SU-DHL-6 (cell line): Measurements from ENCODE around the gene NEU1.

Source experiments
- H2AFZ ChIP-seq: fragments of 200-600 bp; sonication (generic); 2 replicates; pipeline ENCODE4 v1.6.1; 2014; ENCODE audit warnings: low read depth, mild to moderate bottlenecking, moderate library complexity, mixed read lengths, antibody characterized with exemption, low read length; ENCODE audit not compliant: severe bottlenecking
- H3F3A ChIP-seq: fragments of 200-600 bp; shearing (Covaris generic); 2 replicates; pipeline ENCODE4 v1.6.0; 2016; ENCODE audit warnings: antibody characterized with exemption, mild to moderate bottlenecking; ENCODE audit not compliant: insufficient read depth
- H3K27ac ChIP-seq: fragments of 200-600 bp; sonication (generic); 2 replicates; pipeline ENCODE4 v1.5.1; 2016; ENCODE audit warnings: low read depth, mild to moderate bottlenecking, low read length, moderate library complexity, mixed read lengths
- H3K27me3 ChIP-seq: fragments of 200-600 bp; sonication (generic), shearing (Covaris generic); 2 replicates; pipeline ENCODE4 v1.6.0; 2014; ENCODE audit warnings: mild to moderate bottlenecking, low read length
- H3K36me3 ChIP-seq: fragments of 200-600 bp; sonication (generic); 2 replicates; pipeline ENCODE4 v1.6.1; 2014; ENCODE audit warnings: mild to moderate bottlenecking, low read length, mixed read lengths
- H3K4me2 ChIP-seq: fragments of 300-600, 200-600 bp; shearing (Covaris generic), sonication (generic); 2 replicates; pipeline ENCODE4 v1.6.0; 2014; ENCODE audit warnings: low read length, low read depth, mild to moderate bottlenecking; ENCODE audit not compliant: poor library complexity, severe bottlenecking
- H3K4me3 ChIP-seq: fragments of 200-600 bp; sonication (generic); 2 replicates; pipeline ENCODE4 v1.5.1; 2014; ENCODE audit warnings: antibody characterized with exemption, low read length, mild to moderate bottlenecking, mixed read lengths; ENCODE audit not compliant: insufficient read depth, poor library complexity, severe bottlenecking
- H3K79me2 ChIP-seq: fragments of 200-600 bp; sonication (generic); 2 replicates; pipeline ENCODE4 v1.6.1; 2014; ENCODE audit warnings: mild to moderate bottlenecking, low read length, moderate library complexity; ENCODE audit not compliant: insufficient read depth
- H3K9ac ChIP-seq: fragments of 200-600 bp; sonication (generic); 2 replicates; pipeline ENCODE4 v1.7.0; 2014; ENCODE audit warnings: mild to moderate bottlenecking, low read length
- H3K9me2 ChIP-seq: fragments of 200-600 bp; sonication (generic); replicated peaks from 2 replicates; pipeline ENCODE4 v1.6.1; 2014; ENCODE audit warnings: low read length; ENCODE audit not compliant: insufficient read depth
- H3K9me3 ChIP-seq: fragments of 200-600 bp; sonication (generic); 2 replicates; pipeline ENCODE4 v1.6.1; 2014; ENCODE audit warnings: low read length, mixed read lengths; ENCODE audit not compliant: insufficient read depth
- H4K20me1 ChIP-seq: fragments of 200-600 bp; sonication (generic); 2 replicates; pipeline ENCODE4 v1.6.1; 2014; ENCODE audit warnings: low read depth, mild to moderate bottlenecking, antibody characterized with exemption, low read length, moderate library complexity, mixed read lengths
- EZH2phosphoT487 ChIP-seq: fragments of 200-600 bp; sonication (generic), shearing (Covaris generic); conservative IDR thresholded peaks from 2 replicates; pipeline ENCODE4 v1.6.1; 2018; ENCODE audit warnings: mild to moderate bottlenecking, antibody characterized with exemption, low read length, moderate library complexity, mixed read lengths
- TF ChIP-seq, protein P1 (sequence below): fragments of 200-600 bp; sonication (generic); IDR thresholded peaks from one replicate; pipeline ENCODE4 v1.5.1; 2017; ENCODE audit warnings: antibody characterized with exemption, mild to moderate bottlenecking, low read length, moderate library complexity; ENCODE audit not compliant: insufficient read depth, poor library complexity, severe bottlenecking

NEU1 gene

DNA sequence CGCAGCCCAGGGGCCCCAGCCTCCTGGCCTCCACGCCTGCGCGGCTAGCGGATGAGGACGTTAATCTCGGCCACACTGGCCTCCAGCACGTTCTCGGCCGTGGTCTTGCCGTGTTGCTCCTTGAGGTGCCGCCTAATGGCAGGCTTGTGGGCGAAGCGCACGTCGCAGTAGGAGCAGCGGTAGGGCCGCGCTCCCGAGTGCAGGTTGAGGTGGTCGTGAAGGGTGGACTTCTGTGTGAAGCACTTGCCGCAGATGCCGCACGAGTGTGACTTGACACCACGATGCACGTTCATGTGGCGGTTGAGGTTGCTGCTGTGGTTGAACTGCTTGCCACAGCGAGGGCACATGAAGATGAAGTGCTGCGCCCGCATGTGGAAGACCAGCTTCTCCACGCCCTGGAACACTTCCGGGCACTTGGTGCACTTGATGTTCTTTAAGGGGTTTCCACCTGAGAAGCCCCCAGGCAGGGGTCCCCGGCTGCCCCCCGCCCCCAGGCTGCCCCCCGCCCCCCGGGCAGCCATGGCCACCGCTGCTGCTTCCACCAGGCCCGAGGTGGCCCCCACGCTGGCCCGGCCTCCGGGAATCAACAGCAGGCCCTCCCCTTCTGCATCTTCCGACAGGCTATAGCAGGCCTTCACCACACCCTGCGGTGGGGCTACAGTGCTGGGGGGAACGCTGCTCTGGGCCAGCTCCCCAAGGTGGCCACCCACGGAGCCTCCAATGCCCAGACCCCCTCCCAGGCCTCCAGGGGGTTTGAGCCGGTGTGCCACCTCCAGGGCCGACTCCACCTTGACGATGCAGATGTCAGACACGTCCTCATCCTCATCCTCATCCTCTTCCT, 37.5 kb upstream of the NEU1 start:
- H3F3A ChIP-seq = peaks cover 68% of the 10 kb centered on the region
- H3K9ac ChIP-seq = no peak overlapping the region

DNA sequence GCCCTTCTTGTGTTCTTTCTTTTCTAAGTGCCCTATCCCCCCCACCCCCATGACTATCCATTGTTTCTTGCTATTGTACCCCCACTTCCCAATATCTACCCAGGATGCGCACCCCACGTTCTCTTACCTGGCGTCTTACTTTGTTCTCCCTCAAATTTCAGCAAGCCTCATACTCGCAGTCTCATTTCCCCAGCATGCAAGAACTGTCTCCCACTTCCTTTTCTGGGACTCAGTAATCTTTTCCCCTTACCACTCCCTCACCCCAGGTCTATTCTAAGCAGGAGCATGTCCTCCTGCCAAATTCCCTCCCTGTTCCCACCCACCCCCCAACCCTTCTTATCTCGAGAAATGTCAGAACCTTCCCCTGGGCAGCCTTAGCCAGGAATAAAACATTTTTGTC, 36.6 kb upstream of the NEU1 start:
- Histone ChIP-seq H2AFZ (no peak overlapping the region), H3K9ac (peak overlapping the region; percentile 77; the same call in 1 of the 2 replicates), H3K4me3 (peak overlapping the region; percentile 72), H3K36me3 (peaks cover 15% of the 10 kb centered on the region), H4K20me1 (no peaks in the 10 kb centered on the region), H3K9me3 (no peaks in the 10 kb centered on the region), H3K27me3 (no peaks in the 10 kb centered on the region), H3K9me2 (no peaks in the 10 kb centered on the region), H3K79me2 (peaks cover 4% of the 10 kb centered on the region; the same call in 1 of the 2 replicates), H3K27ac (peak overlapping the region; percentile 84; the same call in 1 of the 2 replicates), H3F3A (peaks cover 68% of the 10 kb centered on the region), H3K4me2 (peak overlapping the region; percentile 74)
- TF ChIP-seq, protein P1, sequence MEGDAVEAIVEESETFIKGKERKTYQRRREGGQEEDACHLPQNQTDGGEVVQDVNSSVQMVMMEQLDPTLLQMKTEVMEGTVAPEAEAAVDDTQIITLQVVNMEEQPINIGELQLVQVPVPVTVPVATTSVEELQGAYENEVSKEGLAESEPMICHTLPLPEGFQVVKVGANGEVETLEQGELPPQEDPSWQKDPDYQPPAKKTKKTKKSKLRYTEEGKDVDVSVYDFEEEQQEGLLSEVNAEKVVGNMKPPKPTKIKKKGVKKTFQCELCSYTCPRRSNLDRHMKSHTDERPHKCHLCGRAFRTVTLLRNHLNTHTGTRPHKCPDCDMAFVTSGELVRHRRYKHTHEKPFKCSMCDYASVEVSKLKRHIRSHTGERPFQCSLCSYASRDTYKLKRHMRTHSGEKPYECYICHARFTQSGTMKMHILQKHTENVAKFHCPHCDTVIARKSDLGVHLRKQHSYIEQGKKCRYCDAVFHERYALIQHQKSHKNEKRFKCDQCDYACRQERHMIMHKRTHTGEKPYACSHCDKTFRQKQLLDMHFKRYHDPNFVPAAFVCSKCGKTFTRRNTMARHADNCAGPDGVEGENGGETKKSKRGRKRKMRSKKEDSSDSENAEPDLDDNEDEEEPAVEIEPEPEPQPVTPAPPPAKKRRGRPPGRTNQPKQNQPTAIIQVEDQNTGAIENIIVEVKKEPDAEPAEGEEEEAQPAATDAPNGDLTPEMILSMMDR = no peak
- TF ChIP-seq EZH2phosphoT487 = no peak

More for the DNA sequence above, 37.5 kb upstream of the NEU1 start:
- H3K27me3 ChIP-seq = no peaks in the 10 kb centered on the region
- no peak overlapping the region for H2AFZ ChIP-seq
- no peaks in the 10 kb centered on the region for H4K20me1 ChIP-seq
- H3K9me3 ChIP-seq = no peaks in the 10 kb centered on the region
- TF ChIP-seq, protein P1 = no peak
- no peak for TF ChIP-seq EZH2phosphoT487
- H3K79me2 ChIP-seq = peaks cover 4% of the 10 kb centered on the region; the same call in 1 of the 2 replicates
- H3K36me3 ChIP-seq = peaks cover 11% of the 10 kb centered on the region
- no peak overlapping the region for H3K4me3 ChIP-seq
- H3K27ac ChIP-seq = no peak overlapping the region
- H3K4me2 ChIP-seq = peak overlapping the region; percentile 74
- H3K9me2 ChIP-seq = no peaks in the 10 kb centered on the region

DNA sequence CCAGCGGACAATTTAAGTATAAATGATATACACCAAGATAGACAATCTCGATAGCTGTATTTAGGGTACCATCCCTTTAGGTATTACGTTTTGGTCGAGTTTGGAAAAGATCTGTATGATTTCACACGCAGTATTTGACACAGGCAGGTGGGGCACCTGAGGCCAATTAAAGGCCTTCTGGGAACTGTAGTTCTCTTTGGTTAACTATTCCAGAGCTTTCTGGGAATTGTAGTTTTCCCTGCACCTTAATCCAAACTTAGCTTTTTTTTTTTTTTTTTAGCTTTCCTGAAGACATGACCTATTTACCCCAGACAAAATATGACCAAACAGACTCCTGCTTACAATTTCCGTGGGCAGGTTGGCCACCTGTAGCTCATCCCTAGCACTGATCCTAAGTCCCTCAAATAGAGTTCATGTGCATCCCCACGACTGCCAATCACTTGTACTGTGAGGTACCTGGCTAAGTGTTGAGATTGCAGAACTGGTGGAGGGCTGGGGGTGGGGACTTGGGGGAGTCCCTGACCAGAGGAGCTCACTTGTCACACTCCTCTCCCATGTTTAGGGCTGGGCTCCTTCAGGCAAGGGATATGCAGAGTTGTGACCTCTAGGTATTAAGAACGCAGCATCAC, 35.9 kb upstream of the NEU1 start:
- Histone ChIP-seq H4K20me1 (no peaks in the 10 kb centered on the region), H3K9ac (peak overlapping the region; percentile 77), H3K27ac (peak overlapping the region; percentile 84), H3K27me3 (no peaks in the 10 kb centered on the region), H3K36me3 (peaks cover 16% of the 10 kb centered on the region), H2AFZ (peak overlapping the region; percentile 68), H3K79me2 (peaks cover 4% of the 10 kb centered on the region; the same call in 1 of the 2 replicates), H3K4me3 (peak overlapping the region; percentile 72), H3K4me2 (peak overlapping the region; percentile 74), H3K9me2 (no peaks in the 10 kb centered on the region), H3K9me3 (no peaks in the 10 kb centered on the region), H3F3A (peaks cover 63% of the 10 kb centered on the region)
- TF ChIP-seq, protein P1 = no peak
- TF ChIP-seq EZH2phosphoT487 = no peak
